Measurements from ENCODE around the gene COL5A3.

The COL5A3 gene

GRCh38 chr19:9945319-9945966, 64.9 kb downstream of the COL5A3 start:
- Histone ChIP-seq H3K9ac (ENCODE audit: low read depth, low read length) (no peak overlapping the region), H3K27me3 (ENCODE audit: control insufficient read depth, insufficient read depth, low read length) (no peaks in the 10 kb centered on the region), H3K9me3 (ENCODE audit: control insufficient read depth, insufficient read depth, low read length) (no peaks in the 10 kb centered on the region), H3K4me3 (ENCODE audit: low read depth, low read length) (no peak overlapping the region), H3K4me1 (ENCODE audit: control insufficient read depth, insufficient read depth, low read length) (peaks cover 2% of the 10 kb centered on the region), H3K36me3 (ENCODE audit: control insufficient read depth, insufficient read depth, low read length) (no peaks in the 10 kb centered on the region)

GRCh38 chr19:9943744-9944143, 66.6 kb downstream of the COL5A3 start:
- Histone ChIP-seq H3K27me3 (ENCODE audit: control insufficient read depth, insufficient read depth, low read length) (no peaks in the 10 kb centered on the region), H3K4me3 (ENCODE audit: low read depth, low read length) (no peak overlapping the region), H3K4me1 (ENCODE audit: control insufficient read depth, insufficient read depth, low read length) (peaks cover 7% of the 10 kb centered on the region), H3K9ac (ENCODE audit: low read depth, low read length) (no peak overlapping the region), H3K36me3 (ENCODE audit: control insufficient read depth, insufficient read depth, low read length) (no peaks in the 10 kb centered on the region), H3K9me3 (ENCODE audit: control insufficient read depth, insufficient read depth, low read length) (no peaks in the 10 kb centered on the region)

GRCh38 chr19:9941671-9942070, 68.6 kb downstream of the COL5A3 start:
- H3K36me3 ChIP-seq (ENCODE audit: control insufficient read depth, insufficient read depth, low read length): no peaks in the 10 kb centered on the region
- no peaks in the 10 kb centered on the region for H3K27me3 ChIP-seq (ENCODE audit: control insufficient read depth, insufficient read depth, low read length)

GRCh38 chr19:9941231-9941630, 69.1 kb downstream of the COL5A3 start:
- no peaks in the 10 kb centered on the region for H3K27me3 ChIP-seq (ENCODE audit: control insufficient read depth, insufficient read depth, low read length)
- H3K36me3 ChIP-seq (ENCODE audit: control insufficient read depth, insufficient read depth, low read length): no peaks in the 10 kb centered on the region
- H3K9ac ChIP-seq (ENCODE audit: low read depth, low read length): no peak overlapping the region
- H3K4me3 ChIP-seq (ENCODE audit: low read depth, low read length): no peak overlapping the region
- peaks cover 5% of the 10 kb centered on the region for H3K4me1 ChIP-seq (ENCODE audit: control insufficient read depth, insufficient read depth, low read length)
- no peaks in the 10 kb centered on the region for H3K9me3 ChIP-seq (ENCODE audit: control insufficient read depth, insufficient read depth, low read length)

More at GRCh38 chr19:9941671-9942070, 68.6 kb downstream of the COL5A3 start:
- H3K9ac ChIP-seq (ENCODE audit: low read depth, low read length): no peak overlapping the region
- no peak overlapping the region for H3K4me3 ChIP-seq (ENCODE audit: low read depth, low read length)
- H3K9me3 ChIP-seq (ENCODE audit: control insufficient read depth, insufficient read depth, low read length): no peaks in the 10 kb centered on the region
- peaks cover 5% of the 10 kb centered on the region for H3K4me1 ChIP-seq (ENCODE audit: control insufficient read depth, insufficient read depth, low read length)

GRCh38 chr19:9940778-9941177, 69.5 kb downstream of the COL5A3 start:
- Histone ChIP-seq H3K4me1 (ENCODE audit: control insufficient read depth, insufficient read depth, low read length) (peaks cover 5% of the 10 kb centered on the region), H3K9ac (ENCODE audit: low read depth, low read length) (no peak overlapping the region), H3K4me3 (ENCODE audit: low read depth, low read length) (no peak overlapping the region), H3K9me3 (ENCODE audit: control insufficient read depth, insufficient read depth, low read length) (no peaks in the 10 kb centered on the region), H3K36me3 (ENCODE audit: control insufficient read depth, insufficient read depth, low read length) (no peaks in the 10 kb centered on the region), H3K27me3 (ENCODE audit: control insufficient read depth, insufficient read depth, low read length) (no peaks in the 10 kb centered on the region)

- H3K9me3 ChIP-seq (ENCODE audit: control insufficient read depth, insufficient read depth, low read length): no peaks in the 10 kb centered on the region
- H3K4me1 ChIP-seq (ENCODE audit: control insufficient read depth, insufficient read depth, low read length): peaks cover 5% of the 10 kb centered on the region
- H3K4me3 ChIP-seq (ENCODE audit: low read depth, low read length): no peak overlapping the region
- no peak overlapping the region for H3K9ac ChIP-seq (ENCODE audit: low read depth, low read length)
- no peaks in the 10 kb centered on the region for H3K36me3 ChIP-seq (ENCODE audit: control insufficient read depth, insufficient read depth, low read length)
- H3K27me3 ChIP-seq (ENCODE audit: control insufficient read depth, insufficient read depth, low read length): no peaks in the 10 kb centered on the region
Observed at GRCh38 chr19:9939301-9939913, 70.9 kb downstream of the COL5A3 start.

GRCh38 chr19:9937001-9937411, 73.3 kb downstream of the COL5A3 start:
- Histone ChIP-seq H3K9ac (ENCODE audit: low read depth, low read length) (no peak overlapping the region), H3K4me1 (ENCODE audit: control insufficient read depth, insufficient read depth, low read length) (peaks cover 5% of the 10 kb centered on the region), H3K9me3 (ENCODE audit: control insufficient read depth, insufficient read depth, low read length) (no peaks in the 10 kb centered on the region), H3K36me3 (ENCODE audit: control insufficient read depth, insufficient read depth, low read length) (no peaks in the 10 kb centered on the region), H3K4me3 (ENCODE audit: low read depth, low read length) (peak overlapping the region; percentile 70), H3K27me3 (ENCODE audit: control insufficient read depth, insufficient read depth, low read length) (no peaks in the 10 kb centered on the region)

GRCh38 chr19:9936326-9937000, 73.8 kb downstream of the COL5A3 start, which contains the start of gene OLFM2:
TSS of gene OLFM2 (minus strand) at chr19:9936515. CDS start at chr19:9936366, 149 bp downstream.
- Histone ChIP-seq H3K9me3 (ENCODE audit: control insufficient read depth, insufficient read depth, low read length) (no peaks in the 10 kb centered on the region), H3K27me3 (ENCODE audit: control insufficient read depth, insufficient read depth, low read length) (no peaks in the 10 kb centered on the region), H3K9ac (ENCODE audit: low read depth, low read length) (peak within 1 kb of the TSS; percentile 79), H3K4me3 (ENCODE audit: low read depth, low read length) (peak within 1 kb of the TSS; percentile 98), H3K36me3 (ENCODE audit: control insufficient read depth, insufficient read depth, low read length) (no peaks in the 10 kb centered on the region), H3K4me1 (ENCODE audit: control insufficient read depth, insufficient read depth, low read length) (peaks cover 5% of the 10 kb centered on the region)

- Histone ChIP-seq H3K9ac (ENCODE audit: low read depth, low read length) (peak overlapping the region; percentile 79), H3K36me3 (ENCODE audit: control insufficient read depth, insufficient read depth, low read length) (no peaks in the 10 kb centered on the region), H3K27me3 (ENCODE audit: control insufficient read depth, insufficient read depth, low read length) (no peaks in the 10 kb centered on the region), H3K4me1 (ENCODE audit: control insufficient read depth, insufficient read depth, low read length) (peaks cover 5% of the 10 kb centered on the region), H3K9me3 (ENCODE audit: control insufficient read depth, insufficient read depth, low read length) (no peaks in the 10 kb centered on the region), H3K4me3 (ENCODE audit: low read depth, low read length) (peak overlapping the region; percentile 98)
Observed at GRCh38 chr19:9935506-9936325, 74.6 kb downstream of the COL5A3 start.

- peaks cover under 1% of the 10 kb centered on the region for H3K4me1 ChIP-seq (ENCODE audit: control insufficient read depth, insufficient read depth, low read length)
- no peaks in the 10 kb centered on the region for H3K36me3 ChIP-seq (ENCODE audit: control insufficient read depth, insufficient read depth, low read length)
- no peaks in the 10 kb centered on the region for H3K27me3 ChIP-seq (ENCODE audit: control insufficient read depth, insufficient read depth, low read length)
- H3K9ac ChIP-seq (ENCODE audit: low read depth, low read length): no peak overlapping the region
- H3K9me3 ChIP-seq (ENCODE audit: control insufficient read depth, insufficient read depth, low read length): no peaks in the 10 kb centered on the region
- peak overlapping the region; percentile 98 for H3K4me3 ChIP-seq (ENCODE audit: low read depth, low read length)
Observed at GRCh38 chr19:9934132-9934950, 76.0 kb downstream of the COL5A3 start.

- Histone ChIP-seq H3K9ac (ENCODE audit: low read depth, low read length) (no peak overlapping the region), H3K4me1 (ENCODE audit: control insufficient read depth, insufficient read depth, low read length) (no peaks in the 10 kb centered on the region), H3K9me3 (ENCODE audit: control insufficient read depth, insufficient read depth, low read length) (no peaks in the 10 kb centered on the region), H3K4me3 (ENCODE audit: low read depth, low read length) (no peak overlapping the region), H3K27me3 (ENCODE audit: control insufficient read depth, insufficient read depth, low read length) (no peaks in the 10 kb centered on the region), H3K36me3 (ENCODE audit: control insufficient read depth, insufficient read depth, low read length) (no peaks in the 10 kb centered on the region)
Observed at GRCh38 chr19:9932835-9933234, 77.5 kb downstream of the COL5A3 start.
